Caco-2 (cell line): ENCODE results near the gene KLHL35. TPM values are rescaled to one million over a fixed set of nuclear protein-coding genes. Genes with fewer than 3 reads are reported as not detected.

Experiments
- BruUV-seq: library from RNA; stranded (reverse); fragments of 400-500 nt; replicated peaks from 2 replicates; lab custom pipeline; 2021; lab: Mats Ljungman, UMichigan
- CTCF ChIA-PET: fragments of 300-600 bp; sonication (Branson Sonifier 250); formaldehyde crosslinking; loops from one replicate; lab custom pipeline; 2022; ENCODE audit warnings: antibody characterized with exemption; lab: Charles Lee
- POLR2A ChIA-PET: fragments of 300-600 bp; sonication (Branson Sonifier 250); formaldehyde crosslinking; loops from one replicate; lab custom pipeline; 2022; ENCODE audit warnings: antibody characterized with exemption; lab: Charles Lee
- DNase-seq, 2 experiments: peaks; one replicate each; pipeline versions ENCODE4 v3.0.0 to v3.0.0-alpha.2; 2020 to 2022
- H3K27me3 ChIP-seq: replicated peaks from 2 replicates; pipeline ENCODE4 v1.6.0; 2011; ENCODE audit warnings: low read length; ENCODE audit not compliant: control insufficient read depth, insufficient read depth
- H3K36me3 ChIP-seq: 2 replicates; pipeline ENCODE4 v1.5.1; 2011; ENCODE audit warnings: low read length; ENCODE audit not compliant: control insufficient read depth, insufficient read depth
- H3K4me1 ChIP-seq: fragments of 250-450 bp; sonication (Bioruptor Pico); 2 replicates; pipeline ENCODE4 v1.5.1; 2020; ENCODE audit warnings: mild to moderate bottlenecking
- H3K4me3 ChIP-seq: 2 replicates; pipeline ENCODE4 v1.5.1; 2011; ENCODE audit warnings: low read depth, mild to moderate bottlenecking, control low read depth, low read length
- H3K9me3 ChIP-seq: fragments of 250-450 bp; sonication (Bioruptor Pico); 2 replicates; pipeline ENCODE4 v1.5.1; 2020; ENCODE audit warnings: mild to moderate bottlenecking, moderate library complexity
- H3K27ac Mint-ChIP-seq: one replicate; pipeline ENCODE4 v1.8.0; 2022; ENCODE audit warnings: mixed read lengths; ENCODE audit not compliant: unreplicated experiment
- H3K27me3 Mint-ChIP-seq: one replicate; pipeline ENCODE4 v1.8.0; 2022; ENCODE audit warnings: mixed read lengths; ENCODE audit not compliant: insufficient read depth, unreplicated experiment
- H3K36me3 Mint-ChIP-seq: one replicate; pipeline ENCODE4 v1.8.0; 2022; ENCODE audit warnings: mild to moderate bottlenecking, mixed read lengths; ENCODE audit not compliant: insufficient read depth, unreplicated experiment
- H3K4me1 Mint-ChIP-seq: one replicate; pipeline ENCODE4 v1.8.0; 2022; ENCODE audit warnings: low read depth, mixed read lengths; ENCODE audit not compliant: unreplicated experiment
- H3K4me3 Mint-ChIP-seq: one replicate; pipeline ENCODE4 v1.8.0; 2022; ENCODE audit warnings: mild to moderate bottlenecking, moderate library complexity, mixed read lengths; ENCODE audit not compliant: unreplicated experiment
- H3K9me3 Mint-ChIP-seq: one replicate; pipeline ENCODE4 v1.8.0; 2022; ENCODE audit warnings: mixed read lengths; ENCODE audit not compliant: unreplicated experiment
- CTCF ChIP-seq, 2 experiments: fragments of 200-600 bp in 1 of 2; IDR thresholded peaks; 1 replicate in 1 of 2; 2 replicates in 1 of 2; pipeline versions ENCODE4 v1.5.1 to v1.8.0; 2011 to 2022; ENCODE audit warnings: antibody characterized with exemption in 1 of 2, control low read depth in 1 of 2, inconsistent platforms in 1 of 2, low read depth in 1 of 2, low read length in 1 of 2, mild to moderate bottlenecking in 1 of 2, moderate library complexity in 1 of 2; ENCODE audit not compliant: insufficient read depth in 1 of 2, severe bottlenecking in 1 of 2, unreplicated experiment in 1 of 2
- intact Hi-C: fragments of 100-400 bp; cut with micrococcal nuclease; formaldehyde crosslinking; loops from one replicate; pipeline ENCODE4 v1.10.0; 2022; ENCODE audit not compliant: unreplicated experiment
- total RNA-seq: library from RNA; stranded (reverse); gene quantifications from 2 replicates; pipeline ENCODE4 v1.2.3, GENCODE V29; 2022

Gene KLHL35
- total RNA-seq, 1 experiment from 2014 or later: 51.4 TPM

GRCh38 chr11:75433443-75433842, 440 bp upstream of the KLHL35 start:
- Histone ChIP-seq H3K4me3 (no peak overlapping the region), H3K9me3 (no peaks in the 10 kb centered on the region), H3K4me1 (peaks cover 14% of the 10 kb centered on the region), H3K36me3 (peaks cover 2% of the 10 kb centered on the region; the same call in 1 of the 2 replicates), H3K27me3 (no peaks in the 10 kb centered on the region)
- ChIA-PET POLR2A (no interaction called here), CTCF (interaction anchor here (1.2 kb wide), 1 partner anchor 46 kb away, joined by 3 read pairs; no protein-coding TSS in a partner anchor)
- H3K4me1 Mint-ChIP-seq: peaks cover 18% of the 10 kb centered on the region
- TF ChIP-seq CTCF (IDR thresholded peaks at IDR 0.05; ENCODE audit: insufficient read depth in 1 of 2, low read depth in 1 of 2, low read length in 1 of 2, severe bottlenecking in 1 of 2, unreplicated experiment in 1 of 2): no peak
- H3K4me3 Mint-ChIP-seq: no peak overlapping the region
- H3K27ac Mint-ChIP-seq: no peak overlapping the region
- peaks cover 19% of the 10 kb centered on the region for H3K36me3 Mint-ChIP-seq
- DNase-seq: no peak
- intact Hi-C loops: no loop called here
- H3K9me3 Mint-ChIP-seq: no peaks in the 10 kb centered on the region
- no peaks in the 10 kb centered on the region for H3K27me3 Mint-ChIP-seq
- BruUV-seq: no TSS peak

GRCh38 chr11:75431533-75432525, 1.2 kb downstream of the KLHL35 start:
- Histone ChIP-seq H3K36me3 (peaks cover 5% of the 10 kb centered on the region), H3K4me1 (peaks cover 14% of the 10 kb centered on the region), H3K27me3 (no peaks in the 10 kb centered on the region), H3K4me3 (peak overlapping the region; percentile 71), H3K9me3 (no peaks in the 10 kb centered on the region)
- no TSS peak for BruUV-seq
- intact Hi-C loops: loop anchor here (2.0 kb wide), 1 partner anchor 43 kb away; no protein-coding TSS in a partner anchor
- peak overlapping the region; percentile 90 for H3K27ac Mint-ChIP-seq
- CTCF ChIA-PET: interaction anchor here (0.6 to 2.2 kb wide), 10 partner anchors 10 to 392 kb away, joined by 3 to 12 read pairs (median 4); no protein-coding TSS in a partner anchor
- POLR2A ChIA-PET: interaction anchor here (0.5 to 1.7 kb wide), 4 partner anchors 10 to 143 kb away, joined by 3 to 6 read pairs (median 4); no protein-coding TSS in a partner anchor
- no peak for DNase-seq
- peaks cover 28% of the 10 kb centered on the region for H3K36me3 Mint-ChIP-seq
- no peaks in the 10 kb centered on the region for H3K9me3 Mint-ChIP-seq
- peaks cover 9% of the 10 kb centered on the region for H3K4me1 Mint-ChIP-seq
- peak; percentile 16 to 44 for TF ChIP-seq CTCF (IDR thresholded peaks at IDR 0.05; ENCODE audit: insufficient read depth in 1 of 2, low read depth in 1 of 2, low read length in 1 of 2, severe bottlenecking in 1 of 2, unreplicated experiment in 1 of 2)
- peak overlapping the region; percentile 84 for H3K4me3 Mint-ChIP-seq
- H3K27me3 Mint-ChIP-seq: no peaks in the 10 kb centered on the region
